ENCODE results near the gene CDH15. TPM values are rescaled to one million over a fixed set of nuclear protein-coding genes. Genes with fewer than 3 reads are reported as not detected.

The CDH15 gene
- total and polyA plus RNA-seq, 4 donors, result 0.09 to 2.1 (median 1.3) TPM

GRCh38 chr16:89192956-89193575 lies 21.5 kb downstream of the CDH15 start:
- Histone ChIP-seq H3K36me3 (ENCODE audit: control insufficient read depth in 4 of 4, insufficient read depth in 4 of 4, low read length in 4 of 4) (no peaks in the 10 kb centered on the region), H3K27me3 (ENCODE audit: control insufficient read depth in 3 of 3, insufficient read depth in 3 of 3, low read length in 2 of 3) (peaks cover 0 to 8% (median 3%) of the 10 kb centered on the region in 3 donors)

GRCh38 chr16:89193576-89194293 lies 22.2 kb downstream of the CDH15 start:
- no peak overlapping the region for H3K4me3 ChIP-seq
- TF ChIP-seq CTCF (IDR thresholded peaks at IDR 0.05; ENCODE audit: control extremely low read depth, extremely low read depth), result no peak
- 69 to 70% methylated on average over 37 to 38 of the region's 38 CpGs for WGBS, 2 donors

More at GRCh38 chr16:89192956-89193575, 21.5 kb downstream of the CDH15 start:
- no peak for TF ChIP-seq CTCF (IDR thresholded peaks at IDR 0.05; ENCODE audit: control extremely low read depth, extremely low read depth)
- Histone ChIP-seq H3K4me3 (no peak overlapping the region), H3K9ac (ENCODE audit: insufficient read depth in 1 of 2, low read length in 2 of 2) (no peak overlapping the region), H3K27ac (ENCODE audit: low read depth in 1 of 2, low read length in 1 of 2) (no peak overlapping the region), H3K9me3 (ENCODE audit: control insufficient read depth in 4 of 4, insufficient read depth in 3 of 4, low read length in 3 of 4) (no peaks in the 10 kb centered on the region), H3K4me1 (ENCODE audit: control insufficient read depth in 5 of 5, insufficient read depth in 5 of 5, low read length in 5 of 5) (peaks cover 0 to 3% (median 0%) of the 10 kb centered on the region in 5 donors)
- WGBS, 2 donors, result 10% methylated on average over 34 to 39 of the region's 39 CpGs
- ATAC-seq (ENCODE audit: insufficient read depth, low FRiP score), result peak; percentile 44
- DNase-seq, result peak; percentile 56 to 65 (median 59)

GRCh38 chr16:89194340-89195311 lies 23.1 kb downstream of the CDH15 start:
- 72 to 80% methylated on average over 44 to 45 of the region's 45 CpGs for WGBS, 2 donors
- H3K27me3 ChIP-seq (ENCODE audit: control insufficient read depth in 3 of 3, insufficient read depth in 3 of 3, low read length in 2 of 3), result peaks cover 5 to 9% (median 6%) of the 10 kb centered on the region in 3 donors
- no peak overlapping the region for H3K4me3 ChIP-seq
- H3K9ac ChIP-seq (ENCODE audit: insufficient read depth in 1 of 2, low read length in 2 of 2), result no peak overlapping the region
- peaks cover 0 to 1% (median 0%) of the 10 kb centered on the region in 4 donors for H3K36me3 ChIP-seq (ENCODE audit: control insufficient read depth in 4 of 4, insufficient read depth in 4 of 4, low read length in 4 of 4)
- H3K9me3 ChIP-seq (ENCODE audit: control insufficient read depth in 4 of 4, insufficient read depth in 3 of 4, low read length in 3 of 4), result no peaks in the 10 kb centered on the region
- DNase-seq (no peak), ATAC-seq (ENCODE audit: insufficient read depth, low FRiP score) (no peak)
- TF ChIP-seq CTCF (IDR thresholded peaks at IDR 0.05; ENCODE audit: control extremely low read depth, extremely low read depth), result no peak
- no peak overlapping the region for H3K27ac ChIP-seq (ENCODE audit: low read depth in 1 of 2, low read length in 1 of 2)
- H3K4me1 ChIP-seq (ENCODE audit: control insufficient read depth in 5 of 5, insufficient read depth in 5 of 5, low read length in 5 of 5), result peaks cover 0 to 3% (median 0%) of the 10 kb centered on the region in 5 donors

More at GRCh38 chr16:89193576-89194293, 22.2 kb downstream of the CDH15 start:
- Histone ChIP-seq H3K4me1 (ENCODE audit: control insufficient read depth in 5 of 5, insufficient read depth in 5 of 5, low read length in 5 of 5) (peaks cover 0 to 3% (median 0%) of the 10 kb centered on the region in 5 donors), H3K27ac (ENCODE audit: low read depth in 1 of 2, low read length in 1 of 2) (no peak overlapping the region), H3K9me3 (ENCODE audit: control insufficient read depth in 4 of 4, insufficient read depth in 3 of 4, low read length in 3 of 4) (no peaks in the 10 kb centered on the region), H3K9ac (ENCODE audit: insufficient read depth in 1 of 2, low read length in 2 of 2) (no peak overlapping the region), H3K36me3 (ENCODE audit: control insufficient read depth in 4 of 4, insufficient read depth in 4 of 4, low read length in 4 of 4) (peaks cover 0 to 1% (median 0%) of the 10 kb centered on the region in 4 donors), H3K27me3 (ENCODE audit: control insufficient read depth in 3 of 3, insufficient read depth in 3 of 3, low read length in 2 of 3) (peaks cover 2 to 8% (median 3%) of the 10 kb centered on the region in 3 donors)
- DNase-seq (peak in 1 of 3 donors; percentile 5), ATAC-seq (ENCODE audit: insufficient read depth, low FRiP score) (no peak)
